HL-60 (cell line): Measurements from ENCODE around the gene MOK.

ENCODE experiments used
- GABPA ChIP-seq: IDR thresholded peaks from 2 replicates; pipeline ENCODE4 v1.6.1; 2012; ENCODE audit warnings: low read depth
- TF ChIP-seq, protein P1 (sequence below): IDR thresholded peaks from one replicate; pipeline ENCODE4 v1.5.1; 2011; ENCODE audit warnings: low read length, control low read depth, inconsistent platforms; ENCODE audit not compliant: insufficient read depth

DNA sequence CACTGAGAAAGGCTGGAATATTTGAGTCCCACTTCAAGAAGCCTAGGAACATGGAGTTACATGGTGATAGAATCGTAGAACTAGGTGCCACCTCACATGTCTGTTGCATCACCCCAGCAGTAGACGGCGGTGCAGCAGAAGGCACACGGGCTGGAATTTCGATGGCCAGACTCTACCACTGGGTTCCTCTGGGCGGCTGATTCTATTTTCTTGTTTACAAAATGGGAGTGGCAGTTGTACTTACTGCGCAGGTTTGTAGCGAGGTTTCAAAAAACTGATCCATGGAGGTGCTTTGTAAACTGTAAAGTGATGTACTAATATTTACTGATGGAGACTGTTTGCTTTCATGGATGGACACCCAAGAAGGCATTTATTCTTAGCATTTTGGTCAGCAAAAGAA, 119.6 kb downstream of the MOK start:
- TF ChIP-seq, protein P1, sequence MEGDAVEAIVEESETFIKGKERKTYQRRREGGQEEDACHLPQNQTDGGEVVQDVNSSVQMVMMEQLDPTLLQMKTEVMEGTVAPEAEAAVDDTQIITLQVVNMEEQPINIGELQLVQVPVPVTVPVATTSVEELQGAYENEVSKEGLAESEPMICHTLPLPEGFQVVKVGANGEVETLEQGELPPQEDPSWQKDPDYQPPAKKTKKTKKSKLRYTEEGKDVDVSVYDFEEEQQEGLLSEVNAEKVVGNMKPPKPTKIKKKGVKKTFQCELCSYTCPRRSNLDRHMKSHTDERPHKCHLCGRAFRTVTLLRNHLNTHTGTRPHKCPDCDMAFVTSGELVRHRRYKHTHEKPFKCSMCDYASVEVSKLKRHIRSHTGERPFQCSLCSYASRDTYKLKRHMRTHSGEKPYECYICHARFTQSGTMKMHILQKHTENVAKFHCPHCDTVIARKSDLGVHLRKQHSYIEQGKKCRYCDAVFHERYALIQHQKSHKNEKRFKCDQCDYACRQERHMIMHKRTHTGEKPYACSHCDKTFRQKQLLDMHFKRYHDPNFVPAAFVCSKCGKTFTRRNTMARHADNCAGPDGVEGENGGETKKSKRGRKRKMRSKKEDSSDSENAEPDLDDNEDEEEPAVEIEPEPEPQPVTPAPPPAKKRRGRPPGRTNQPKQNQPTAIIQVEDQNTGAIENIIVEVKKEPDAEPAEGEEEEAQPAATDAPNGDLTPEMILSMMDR: no peak
- no peak for TF ChIP-seq GABPA
